K562 (cell line): ENCODE data around the gene SELENOM. TPM values are rescaled to one million over a fixed set of nuclear protein-coding genes. Genes with fewer than 3 reads are reported as not detected.

Experiments used
- BCLAF1 ChIP-seq, 2 experiments: fragments of 450-650 bp in 1 of 2; IDR thresholded peaks; 2 replicates each; pipeline ENCODE4 v1.6.1; 2011 to 2017; ENCODE audit warnings: low read depth in 2 of 2, antibody characterized with exemption in 1 of 2, borderline replicate concordance in 1 of 2, low read length in 1 of 2, mild to moderate bottlenecking in 1 of 2, mixed read lengths in 1 of 2; ENCODE audit not compliant: control insufficient read depth in 1 of 2
- BRF1 ChIP-seq: IDR thresholded peaks from 3 replicates; pipeline ENCODE4 v1.6.1; 2011; ENCODE audit warnings: borderline replicate concordance, mild to moderate bottlenecking; ENCODE audit not compliant: insufficient read length; ENCODE audit errors: extremely low read depth
- CEBPB ChIP-seq: fragments of 450-650 bp; IDR thresholded peaks from 2 replicates; pipeline ENCODE4 v1.6.1; 2016; ENCODE audit warnings: missing genetic modification characterization, missing compliant biosample characterization
- FOXJ3 ChIP-seq: sonication (generic); formaldehyde crosslinking; IDR thresholded peaks from 2 replicates; pipeline ENCODE4 v1.4.0; 2020; ENCODE audit warnings: mild to moderate bottlenecking, missing genetic modification reagents
- HMGN3 ChIP-seq: IDR thresholded peaks from 2 replicates; pipeline ENCODE4 v1.6.1; 2011; ENCODE audit warnings: borderline replicate concordance, low read depth, mild to moderate bottlenecking, mixed read lengths, low read length; ENCODE audit not compliant: insufficient read length; ENCODE audit errors: extremely low read depth
- MAZ ChIP-seq, 2 experiments: fragments of 450-650 bp in 1 of 2; sonication (generic) in 1 of 2; formaldehyde crosslinking; IDR thresholded peaks in 1 of 2; conservative IDR thresholded peaks in 1 of 2; 2 replicates each; pipeline versions ENCODE4 v1.4.0 to v1.5.0; 2020; ENCODE audit warnings: mild to moderate bottlenecking in 1 of 2, missing genetic modification reagents in 1 of 2
- MYC ChIP-seq, 2 experiments: fragments of 250-450 bp in 1 of 2; sonication (Bioruptor Pico) in 1 of 2; IDR thresholded peaks; 2 replicates each; pipeline versions ENCODE4 v1.5.1 to v1.6.1; 2012 to 2021; ENCODE audit warnings: low read depth in 2 of 2, borderline replicate concordance in 1 of 2, improper control_type of control experiment in 1 of 2, low read length in 1 of 2, mild to moderate bottlenecking in 1 of 2, moderate library complexity in 1 of 2
- NONO ChIP-seq, 2 experiments: fragments of 200-400 bp in 1 of 2; fragments of 450-650 bp in 1 of 2; formaldehyde crosslinking in 1 of 2; IDR thresholded peaks; 2 replicates each; pipeline ENCODE4 v1.6.1; 2017; ENCODE audit warnings: low read depth in 2 of 2, mild to moderate bottlenecking in 2 of 2, moderate library complexity in 2 of 2, low read length in 1 of 2
- NRF1 ChIP-seq, 2 experiments: fragments of 450-650 bp; IDR thresholded peaks in 1 of 2; conservative IDR thresholded peaks in 1 of 2; 2 replicates each; pipeline ENCODE4 v1.6.1; 2014; ENCODE audit warnings: mild to moderate bottlenecking in 2 of 2
- RFX1 ChIP-seq: fragments of 450-650 bp; IDR thresholded peaks from 2 replicates; pipeline ENCODE4 v1.6.1; 2016; ENCODE audit warnings: mild to moderate bottlenecking, moderate library complexity
- SMARCC2 ChIP-seq: fragments of 450-650 bp; IDR thresholded peaks from 2 replicates; pipeline ENCODE4 v1.6.1; 2017; ENCODE audit warnings: antibody characterized with exemption, moderate library complexity, mild to moderate bottlenecking, low read depth
- STAT5A ChIP-seq: IDR thresholded peaks from 2 replicates; pipeline ENCODE4 v1.6.1; 2012; ENCODE audit warnings: low read length, inconsistent platforms, borderline replicate concordance
- U2AF1 ChIP-seq: fragments of 200-400 bp; formaldehyde crosslinking; optimal IDR thresholded peaks from 2 replicates; pipeline ENCODE3; 2017; ENCODE audit warnings: mild to moderate bottlenecking, low read depth, low read length, moderate library complexity
- ZNF217 ChIP-seq: sonication (generic); formaldehyde crosslinking; IDR thresholded peaks from 2 replicates; pipeline ENCODE4 v1.8.0; 2022; ENCODE audit warnings: mild to moderate bottlenecking, missing genetic modification reagents
- ZNF384 ChIP-seq: IDR thresholded peaks from 2 replicates; pipeline ENCODE4 v1.6.1; 2012; ENCODE audit warnings: low read depth, low read length, improper control_type of control experiment
- polyA plus RNA-seq, 8 experiments: library from polyadenylated mRNA; depleted of rRNA in 4 of 8; stranded (reverse) in 5 of 8; unstranded in 3 of 8; fragments of >200 nt; fragmentation: Nextera tagmentation in 2 of 8; fragmentation: Illumina TruSeq in 1 of 8; extraction: Ambion mirVana in 2 of 8; extraction: Trizol in 1 of 8; gene quantifications; 2 replicates each; pipeline versions ENCODE4 v1.2.1 to v1.2.3, GENCODE V29; 2011 to 2014; ENCODE audit warnings: inconsistent platforms in 1 of 8, missing spikeins in 1 of 8
- total RNA-seq, 7 experiments: library from RNA; depleted of rRNA in 6 of 7; stranded (reverse); fragments of >200 nt in 6 of 7; fragmentation: Illumina TruSeq in 2 of 7; extraction: Trizol in 2 of 7; gene quantifications; 2 replicates each; pipeline versions ENCODE4 v1.2.1 to v1.2.3, GENCODE V29; 2011 to 2021; ENCODE audit warnings: low replicate concordance in 1 of 7
- TF ChIP-seq, protein P1 (sequence below): sonication (generic); formaldehyde crosslinking; IDR thresholded peaks from 2 replicates; pipeline ENCODE4 v1.8.1; 2023; ENCODE audit warnings: missing genetic modification reagents, mild to moderate bottlenecking, borderline replicate concordance
- TF ChIP-seq, protein P2 (sequence below), 2 experiments: fragments of 450-650 bp in 1 of 2; sonication (generic) in 1 of 2; formaldehyde crosslinking in 1 of 2; IDR thresholded peaks in 1 of 2; conservative IDR thresholded peaks in 1 of 2; 2 replicates each; pipeline versions ENCODE4 v1.6.1 to v1.8.1; 2016 to 2023; ENCODE audit warnings: mild to moderate bottlenecking in 2 of 2, moderate library complexity in 2 of 2, inconsistent platforms in 1 of 2, missing genetic modification reagents in 1 of 2

Gene SELENOM
- total and polyA plus RNA-seq, 9 of the 15 experiments (the other 6 are each of a cell fraction or from before 2014, with no cell fraction given): 1.2 to 10.6 (median 3.7) TPM

- TF ChIP-seq BCLAF1 (IDR thresholded peaks at IDR 0.05; ENCODE audit: borderline replicate concordance in 1 of 2, control insufficient read depth in 1 of 2, low read depth in 2 of 2, low read length in 1 of 2): no peak
- TF ChIP-seq MAZ (CRISPR knock-in tag; conservative IDR thresholded peaks at IDR 0.05 in 1 of 2, IDR thresholded peaks at IDR 0.05 in 1 of 2): no peak
- TF ChIP-seq ZNF217 (CRISPR knock-in tag): no peak
- no peak for TF ChIP-seq STAT5A
- no peak; the same call in 1 of the 2 replicates for TF ChIP-seq RFX1
- TF ChIP-seq CEBPB: peak; percentile 79
- no peak for TF ChIP-seq ZNF384
- TF ChIP-seq, protein P1, sequence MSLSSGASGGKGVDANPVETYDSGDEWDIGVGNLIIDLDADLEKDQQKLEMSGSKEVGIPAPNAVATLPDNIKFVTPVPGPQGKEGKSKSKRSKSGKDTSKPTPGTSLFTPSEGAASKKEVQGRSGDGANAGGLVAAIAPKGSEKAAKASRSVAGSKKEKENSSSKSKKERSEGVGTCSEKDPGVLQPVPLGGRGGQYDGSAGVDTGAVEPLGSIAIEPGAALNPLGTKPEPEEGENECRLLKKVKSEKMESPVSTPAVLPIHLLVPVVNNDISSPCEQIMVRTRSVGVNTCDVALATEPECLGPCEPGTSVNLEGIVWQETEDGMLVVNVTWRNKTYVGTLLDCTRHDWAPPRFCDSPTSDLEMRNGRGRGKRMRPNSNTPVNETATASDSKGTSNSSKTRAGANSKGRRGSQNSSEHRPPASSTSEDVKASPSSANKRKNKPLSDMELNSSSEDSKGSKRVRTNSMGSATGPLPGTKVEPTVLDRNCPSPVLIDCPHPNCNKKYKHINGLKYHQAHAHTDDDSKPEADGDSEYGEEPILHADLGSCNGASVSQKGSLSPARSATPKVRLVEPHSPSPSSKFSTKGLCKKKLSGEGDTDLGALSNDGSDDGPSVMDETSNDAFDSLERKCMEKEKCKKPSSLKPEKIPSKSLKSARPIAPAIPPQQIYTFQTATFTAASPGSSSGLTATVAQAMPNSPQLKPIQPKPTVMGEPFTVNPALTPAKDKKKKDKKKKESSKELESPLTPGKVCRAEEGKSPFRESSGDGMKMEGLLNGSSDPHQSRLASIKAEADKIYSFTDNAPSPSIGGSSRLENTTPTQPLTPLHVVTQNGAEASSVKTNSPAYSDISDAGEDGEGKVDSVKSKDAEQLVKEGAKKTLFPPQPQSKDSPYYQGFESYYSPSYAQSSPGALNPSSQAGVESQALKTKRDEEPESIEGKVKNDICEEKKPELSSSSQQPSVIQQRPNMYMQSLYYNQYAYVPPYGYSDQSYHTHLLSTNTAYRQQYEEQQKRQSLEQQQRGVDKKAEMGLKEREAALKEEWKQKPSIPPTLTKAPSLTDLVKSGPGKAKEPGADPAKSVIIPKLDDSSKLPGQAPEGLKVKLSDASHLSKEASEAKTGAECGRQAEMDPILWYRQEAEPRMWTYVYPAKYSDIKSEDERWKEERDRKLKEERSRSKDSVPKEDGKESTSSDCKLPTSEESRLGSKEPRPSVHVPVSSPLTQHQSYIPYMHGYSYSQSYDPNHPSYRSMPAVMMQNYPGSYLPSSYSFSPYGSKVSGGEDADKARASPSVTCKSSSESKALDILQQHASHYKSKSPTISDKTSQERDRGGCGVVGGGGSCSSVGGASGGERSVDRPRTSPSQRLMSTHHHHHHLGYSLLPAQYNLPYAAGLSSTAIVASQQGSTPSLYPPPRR: no peak
- TF ChIP-seq NONO (IDR thresholded peaks at IDR 0.05; ENCODE audit: low read depth in 2 of 2, low read length in 1 of 2): no peak
- no peak for TF ChIP-seq BRF1
- TF ChIP-seq, protein P2, sequence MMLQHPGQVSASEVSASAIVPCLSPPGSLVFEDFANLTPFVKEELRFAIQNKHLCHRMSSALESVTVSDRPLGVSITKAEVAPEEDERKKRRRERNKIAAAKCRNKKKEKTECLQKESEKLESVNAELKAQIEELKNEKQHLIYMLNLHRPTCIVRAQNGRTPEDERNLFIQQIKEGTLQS (IDR thresholded peaks at IDR 0.05): peak; percentile 80
- TF ChIP-seq, protein P2 (CRISPR knock-in tag; conservative IDR thresholded peaks at IDR 0.05): peak; percentile 78
- no peak for TF ChIP-seq MYC (IDR thresholded peaks at IDR 0.05; ENCODE audit: low read depth, low read length)
- TF ChIP-seq MYC (CRISPR knock-in tag; IDR thresholded peaks at IDR 0.05; ENCODE audit: borderline replicate concordance, low read depth): no peak
- no peak for TF ChIP-seq SMARCC2
- no peak for TF ChIP-seq U2AF1
- TF ChIP-seq FOXJ3 (CRISPR knock-in tag): peak; percentile 66; the same call in 1 of the 2 replicates
- TF ChIP-seq HMGN3: no peak
- TF ChIP-seq NRF1 (conservative IDR thresholded peaks at IDR 0.05 in 1 of 2, IDR thresholded peaks at IDR 0.05 in 1 of 2): no peak
Measured at GRCh38 chr22:31102441-31103081, 4.8 kb downstream of the SELENOM start (continued).
